Measurements from ENCODE around the gene KRTAP6-2. TPM values are rescaled to one million over a fixed set of nuclear protein-coding genes. Genes with fewer than 3 reads are reported as not detected.

The KRTAP6-2 gene
- total RNA-seq = not detected in 2 replicates

- Histone ChIP-seq H3K27ac (ENCODE audit: low read depth, low read length) (no peak within 1 kb of the TSS), H3K9me3 (ENCODE audit: low read depth, low read length) (peaks cover 5% of the 10 kb centered on the region), H2AFZ (ENCODE audit: low read length) (no peak within 1 kb of the TSS), H3K36me3 (ENCODE audit: insufficient read depth, low read length) (no peaks in the 10 kb centered on the region), H3K4me1 (ENCODE audit: insufficient read depth, low read length) (no peaks in the 10 kb centered on the region), H3K27me3 (ENCODE audit: insufficient read depth, low read length) (no peaks in the 10 kb centered on the region), H3K79me2 (ENCODE audit: insufficient read depth, low read length) (no peaks in the 10 kb centered on the region), H3K4me3 (ENCODE audit: insufficient read depth, low read length) (no peak within 1 kb of the TSS), H4K20me1 (ENCODE audit: insufficient read depth, low read length) (no peaks in the 10 kb centered on the region), H3K4me2 (ENCODE audit: insufficient read depth, low read length) (no peak within 1 kb of the TSS)
- no peak for DNase-seq (ENCODE audit: insufficient read length, low spot score, missing footprints)
- no peak for TF ChIP-seq CTCF (IDR thresholded peaks at IDR 0.05; ENCODE audit: extremely low read depth, low read depth, low read length)
Measured at GRCh38 chr21:30598802-30599201, at the start of gene KRTAP6-2. Gene KRTAP6-2 (minus strand): TSS chr21:30598902. CDS start chr21:30598874, 28 bp downstream.

GRCh38 chr21:30646904-30647414 lies 48.3 kb upstream of the KRTAP6-2 start:
- Histone ChIP-seq H3K79me2 (ENCODE audit: insufficient read depth, low read length) (no peaks in the 10 kb centered on the region), H2AFZ (ENCODE audit: low read length) (no peak overlapping the region), H3K27ac (ENCODE audit: low read depth, low read length) (no peak overlapping the region), H3K4me3 (ENCODE audit: insufficient read depth, low read length) (no peak overlapping the region), H3K9me3 (ENCODE audit: low read depth, low read length) (no peaks in the 10 kb centered on the region), H3K4me1 (ENCODE audit: insufficient read depth, low read length) (no peaks in the 10 kb centered on the region), H3K4me2 (ENCODE audit: insufficient read depth, low read length) (no peak overlapping the region), H4K20me1 (ENCODE audit: insufficient read depth, low read length) (no peaks in the 10 kb centered on the region), H3K27me3 (ENCODE audit: insufficient read depth, low read length) (no peaks in the 10 kb centered on the region), H3K36me3 (ENCODE audit: insufficient read depth, low read length) (no peaks in the 10 kb centered on the region)
- no peak for TF ChIP-seq CTCF (IDR thresholded peaks at IDR 0.05; ENCODE audit: extremely low read depth, low read depth, low read length)
- no peak for DNase-seq (ENCODE audit: insufficient read length, low spot score, missing footprints)

GRCh38 chr21:30642564-30642963 lies 43.9 kb upstream of the KRTAP6-2 start, which contains the start of gene KRTAP20-3:
Gene KRTAP20-3 (plus strand): TSS chr21:30642864.
- H3K4me1 ChIP-seq (ENCODE audit: insufficient read depth, low read length) = no peaks in the 10 kb centered on the region
- TF ChIP-seq CTCF (IDR thresholded peaks at IDR 0.05; ENCODE audit: extremely low read depth, low read depth, low read length) = no peak
- H3K36me3 ChIP-seq (ENCODE audit: insufficient read depth, low read length) = no peaks in the 10 kb centered on the region
- H3K9me3 ChIP-seq (ENCODE audit: low read depth, low read length) = no peaks in the 10 kb centered on the region
- no peaks in the 10 kb centered on the region for H3K27me3 ChIP-seq (ENCODE audit: insufficient read depth, low read length)
- no peaks in the 10 kb centered on the region for H3K79me2 ChIP-seq (ENCODE audit: insufficient read depth, low read length)
- no peak within 1 kb of the TSS for H3K4me3 ChIP-seq (ENCODE audit: insufficient read depth, low read length)
- no peak within 1 kb of the TSS for H3K27ac ChIP-seq (ENCODE audit: low read depth, low read length)
- no peak within 1 kb of the TSS for H3K4me2 ChIP-seq (ENCODE audit: insufficient read depth, low read length)
- H2AFZ ChIP-seq (ENCODE audit: low read length) = no peak within 1 kb of the TSS
- H4K20me1 ChIP-seq (ENCODE audit: insufficient read depth, low read length) = no peaks in the 10 kb centered on the region
- DNase-seq (ENCODE audit: insufficient read length, low spot score, missing footprints) = no peak

- Histone ChIP-seq H2AFZ (ENCODE audit: low read length) (no peak overlapping the region), H3K4me1 (ENCODE audit: insufficient read depth, low read length) (no peaks in the 10 kb centered on the region), H3K79me2 (ENCODE audit: insufficient read depth, low read length) (no peaks in the 10 kb centered on the region), H3K4me3 (ENCODE audit: insufficient read depth, low read length) (no peak overlapping the region), H3K27ac (ENCODE audit: low read depth, low read length) (no peak overlapping the region), H3K27me3 (ENCODE audit: insufficient read depth, low read length) (no peaks in the 10 kb centered on the region), H3K9me3 (ENCODE audit: low read depth, low read length) (no peaks in the 10 kb centered on the region), H4K20me1 (ENCODE audit: insufficient read depth, low read length) (no peaks in the 10 kb centered on the region), H3K4me2 (ENCODE audit: insufficient read depth, low read length) (no peak overlapping the region), H3K36me3 (ENCODE audit: insufficient read depth, low read length) (no peaks in the 10 kb centered on the region)
- no peak for DNase-seq (ENCODE audit: insufficient read length, low spot score, missing footprints)
- no peak for TF ChIP-seq CTCF (IDR thresholded peaks at IDR 0.05; ENCODE audit: extremely low read depth, low read depth, low read length)
Measured at GRCh38 chr21:30638686-30639085, 40.0 kb upstream of the KRTAP6-2 start.
